ENCODE measurements around the gene BMP5.

Gene BMP5

GRCh38 chr6:55798571-55798970 lies 76.8 kb downstream of the BMP5 start:
- no peak for DNase-seq

DNA sequence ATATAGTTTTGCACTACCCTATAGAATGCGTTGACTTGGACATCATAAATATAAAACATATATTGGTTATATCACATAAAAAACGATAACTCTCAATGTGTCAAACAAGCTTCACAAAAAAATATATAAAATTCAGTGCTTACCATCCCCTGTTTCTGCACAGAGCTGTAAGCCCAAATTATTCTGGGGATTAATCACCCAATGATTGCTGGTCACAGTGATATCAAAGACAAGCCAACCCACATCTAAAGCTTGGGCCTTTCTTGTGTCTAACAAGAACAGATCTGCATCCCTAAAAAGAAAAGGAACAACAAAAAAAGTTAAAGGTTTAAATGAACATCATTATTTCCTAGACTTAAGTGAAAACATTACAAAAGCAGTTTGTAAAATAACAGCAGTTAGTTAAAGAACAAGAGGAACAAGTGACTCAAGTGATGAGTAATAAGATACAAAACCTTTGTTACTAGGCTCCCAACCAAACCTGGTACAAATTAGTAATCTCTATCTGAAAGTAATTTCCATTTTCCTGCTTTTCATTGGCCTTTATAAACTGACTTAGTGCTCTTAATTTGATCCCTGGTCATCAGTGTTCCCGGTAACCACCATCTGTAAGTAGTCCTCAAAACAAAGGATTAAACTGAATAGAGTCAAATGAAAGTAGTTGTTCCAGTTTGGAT lies 81.1 kb downstream of the BMP5 start:
- no peak for DNase-seq

DNA sequence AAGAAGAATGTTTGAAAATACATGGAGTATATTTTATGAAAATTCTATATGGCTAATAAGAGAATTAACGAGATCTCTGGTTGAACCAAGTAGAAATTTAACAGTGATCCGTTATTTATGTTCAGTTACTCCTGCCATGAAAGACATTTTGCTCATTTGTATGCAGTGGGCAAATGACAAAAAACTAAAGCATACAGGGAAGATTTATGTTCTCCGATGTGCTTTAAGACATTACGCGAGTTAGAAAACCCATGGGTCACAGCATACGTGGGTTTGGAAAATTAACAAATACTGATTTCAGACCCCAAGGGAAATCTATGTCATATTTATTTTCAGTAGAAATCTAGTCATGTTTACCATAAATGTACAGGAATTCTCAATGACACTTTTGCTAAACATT lies 90.1 kb downstream of the BMP5 start:
- DNase-seq = no peak

DNA sequence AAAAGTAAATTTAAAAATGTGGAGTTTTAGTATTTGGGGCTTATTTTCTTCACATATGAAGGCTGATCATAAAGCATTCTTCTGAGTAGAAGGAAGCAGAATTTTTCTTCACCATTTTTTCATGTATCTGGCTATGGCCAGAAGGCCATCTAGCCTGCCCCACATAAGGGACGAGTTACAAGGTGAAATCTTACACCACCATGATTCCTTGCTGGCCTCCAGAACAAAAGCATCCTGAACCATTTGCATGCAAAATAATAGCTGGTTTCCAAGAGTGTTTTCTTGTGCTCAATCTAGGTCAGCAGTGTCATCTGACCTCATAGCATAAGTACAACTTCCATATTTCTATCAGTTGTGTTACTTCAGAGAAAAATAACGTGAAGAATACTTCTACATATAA lies 93.1 kb downstream of the BMP5 start:
- no peak for DNase-seq

DNA sequence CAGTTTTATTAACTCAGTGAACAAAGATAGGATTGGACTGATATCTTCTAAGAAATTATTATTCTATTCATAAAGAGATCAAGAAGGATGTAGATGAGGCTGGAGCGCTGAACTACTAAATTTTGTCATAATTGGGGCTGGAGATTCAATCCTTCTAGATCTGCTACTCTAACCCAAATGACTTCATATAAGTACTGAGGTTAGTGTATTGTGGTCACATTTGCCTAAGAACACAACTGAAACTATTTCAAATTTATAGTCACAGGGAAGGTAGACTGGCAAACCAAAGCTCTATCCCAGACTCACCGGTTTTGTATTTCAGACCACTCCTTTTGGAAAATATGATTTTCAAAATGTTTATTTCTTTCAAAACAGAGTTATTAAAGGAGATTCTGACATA lies 96.7 kb downstream of the BMP5 start:
- no peak for DNase-seq

GRCh38 chr6:55777469-55777868 lies 97.9 kb downstream of the BMP5 start:
- no peak for DNase-seq

GRCh38 chr6:55776113-55776512 lies 99.3 kb downstream of the BMP5 start:
- DNase-seq = no peak

DNA sequence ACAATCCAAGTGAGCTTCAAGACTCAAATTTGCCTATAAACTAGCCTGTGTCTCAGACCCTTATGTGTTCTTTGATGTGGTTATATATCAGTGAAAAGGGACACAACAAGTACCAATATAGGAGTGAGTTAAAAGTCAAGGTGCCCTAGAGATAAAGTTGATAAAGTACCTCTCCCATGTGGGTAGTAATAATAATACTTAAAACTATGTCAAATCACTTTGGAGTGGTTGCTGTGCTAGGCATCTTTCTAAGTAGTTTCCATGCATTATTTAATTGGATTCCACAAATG lies 100.4 kb downstream of the BMP5 start:
- no peak for DNase-seq

GRCh38 chr6:55774286-55775028 lies 100.9 kb downstream of the BMP5 start:
- DNase-seq = no peak

DNA sequence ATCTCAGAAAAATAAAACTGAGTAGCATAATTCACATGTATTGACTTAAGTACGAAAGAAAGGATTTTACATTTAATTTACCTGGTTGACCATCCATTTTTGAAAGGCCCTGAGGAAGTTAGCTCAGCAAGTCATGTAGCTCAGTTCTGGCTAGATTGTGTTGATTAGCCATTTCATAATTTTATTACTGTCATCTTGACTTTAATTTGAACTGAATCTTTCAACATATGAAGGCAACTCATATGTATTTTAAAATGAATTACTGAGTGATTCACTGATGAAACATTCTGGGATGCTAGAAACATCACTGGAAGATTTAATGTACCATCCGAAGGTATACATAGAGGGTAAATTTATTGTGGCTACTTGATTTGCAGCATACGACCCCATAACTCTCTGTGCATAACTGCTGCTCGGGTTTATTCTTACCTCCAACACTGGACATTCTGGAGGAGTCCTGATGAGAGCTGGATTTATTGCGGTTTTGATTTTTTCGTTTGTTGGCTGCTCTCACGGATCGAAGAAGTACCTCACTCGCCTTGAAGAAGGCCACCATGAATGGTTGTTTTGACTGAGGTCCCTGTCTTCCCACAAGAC lies 101.7 kb downstream of the BMP5 start:
- no peak for DNase-seq

GRCh38 chr6:55772730-55773129 lies 102.7 kb downstream of the BMP5 start:
- DNase-seq = no peak

DNA sequence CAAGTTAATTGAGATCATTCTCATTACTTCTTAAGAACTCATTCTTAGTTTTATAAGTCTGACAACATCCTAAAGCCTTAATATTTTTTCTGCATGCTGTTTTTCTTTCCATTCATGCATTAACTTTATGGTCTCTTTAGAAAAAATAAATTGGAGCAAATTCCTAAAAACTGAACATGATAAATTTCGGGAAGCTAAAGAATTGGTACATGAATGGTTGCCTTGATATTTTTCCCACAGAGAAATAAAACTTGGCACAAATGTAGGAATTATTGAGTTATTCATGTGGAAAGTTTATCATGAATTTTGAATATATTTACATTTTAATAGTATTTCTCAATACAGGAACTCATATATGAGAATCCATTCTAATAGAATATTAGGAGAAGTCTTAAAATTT lies 115.9 kb downstream of the BMP5 start:
- no peak for DNase-seq

DNA sequence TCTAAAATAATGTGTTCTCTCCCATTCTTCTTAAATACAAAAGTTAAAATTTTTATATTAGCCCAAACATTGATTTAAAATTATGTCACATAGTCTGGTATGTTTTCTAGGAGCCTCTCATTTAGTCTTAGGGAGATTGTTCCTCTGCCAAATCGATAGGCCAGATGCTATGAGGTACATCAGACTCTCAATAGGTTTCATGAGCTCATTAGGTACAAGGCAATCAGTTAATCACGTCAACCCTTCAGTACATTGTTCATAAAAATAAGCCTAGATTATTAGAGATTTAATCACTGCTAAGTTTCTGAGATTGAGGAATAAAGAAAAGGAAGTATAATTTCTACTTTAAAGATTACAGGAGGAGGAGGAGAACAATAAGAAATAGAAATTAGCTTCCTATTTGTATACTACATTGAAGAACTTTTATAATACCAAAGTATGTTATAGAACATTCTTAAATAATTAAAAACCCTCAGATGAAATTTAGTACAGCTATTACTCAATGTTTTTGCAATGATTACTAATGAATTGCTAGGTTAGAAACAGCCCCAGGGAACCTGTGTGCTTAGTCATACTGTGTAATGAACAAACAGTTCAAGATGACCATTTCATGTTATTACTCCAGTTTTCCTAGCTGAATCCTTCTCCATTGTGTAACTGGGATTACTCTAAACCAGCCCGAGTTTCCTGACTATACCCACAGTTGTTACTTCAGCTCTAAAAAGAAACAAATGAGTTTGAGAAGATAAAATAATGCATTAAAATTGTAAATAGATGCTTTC lies 117.0 kb downstream of the BMP5 start:
- no peak for DNase-seq

DNA sequence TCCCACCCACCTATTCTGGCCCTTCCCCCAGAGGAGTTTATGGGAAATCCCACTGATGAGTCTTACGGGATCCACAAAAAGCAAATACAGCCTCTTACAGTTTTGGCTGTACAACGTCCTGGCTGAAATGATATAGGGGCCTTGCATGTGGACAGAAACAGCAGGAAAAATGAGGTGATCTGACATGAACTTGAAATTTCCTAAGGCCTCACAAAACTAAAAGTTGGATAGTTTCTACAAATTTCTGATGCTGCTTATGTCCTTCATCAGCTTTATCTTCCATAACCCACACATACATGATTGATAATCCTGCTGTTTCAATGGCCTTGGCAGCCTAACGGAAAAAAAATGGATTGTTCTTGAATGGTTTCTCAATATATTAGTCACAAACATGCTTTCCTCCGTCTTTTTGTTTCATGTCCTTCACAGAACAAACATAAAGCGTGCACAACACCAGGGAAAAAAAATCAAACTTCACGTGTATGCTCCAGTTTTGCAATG lies 118.8 kb downstream of the BMP5 start:
- DNase-seq = no peak

GRCh38 chr6:55748880-55749279 lies 126.5 kb downstream of the BMP5 start:
- no peak for DNase-seq

- DNase-seq = no peak
These were observed 128.9 kb downstream of the BMP5 start for GRCh38 chr6:55746473-55746872.

DNA sequence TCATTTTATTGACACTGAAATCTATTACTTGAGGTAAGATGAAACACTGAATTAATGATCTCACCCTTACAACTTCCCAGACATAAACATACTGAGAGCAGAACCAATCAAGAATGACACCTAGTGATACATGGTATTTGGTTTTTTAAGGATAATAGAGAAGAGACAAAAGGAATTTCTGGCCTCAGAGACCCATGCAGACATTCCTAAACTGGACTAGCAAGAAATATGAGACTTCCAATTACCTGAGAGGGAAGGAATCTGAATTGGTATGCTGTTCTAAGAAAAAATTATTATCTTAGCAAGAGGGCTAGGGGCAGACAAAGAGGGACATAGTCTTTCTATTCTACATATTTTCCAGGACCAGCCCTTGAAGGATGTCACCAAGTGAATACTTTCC lies 141.1 kb downstream of the BMP5 start:
- no peak for DNase-seq

GRCh38 chr6:55729665-55730064 lies 145.7 kb downstream of the BMP5 start:
- DNase-seq = no peak

GRCh38 chr6:55726144-55726543 lies 149.2 kb downstream of the BMP5 start:
- no peak for DNase-seq

GRCh38 chr6:55714831-55715230 lies 160.6 kb downstream of the BMP5 start:
- no peak for DNase-seq

DNA sequence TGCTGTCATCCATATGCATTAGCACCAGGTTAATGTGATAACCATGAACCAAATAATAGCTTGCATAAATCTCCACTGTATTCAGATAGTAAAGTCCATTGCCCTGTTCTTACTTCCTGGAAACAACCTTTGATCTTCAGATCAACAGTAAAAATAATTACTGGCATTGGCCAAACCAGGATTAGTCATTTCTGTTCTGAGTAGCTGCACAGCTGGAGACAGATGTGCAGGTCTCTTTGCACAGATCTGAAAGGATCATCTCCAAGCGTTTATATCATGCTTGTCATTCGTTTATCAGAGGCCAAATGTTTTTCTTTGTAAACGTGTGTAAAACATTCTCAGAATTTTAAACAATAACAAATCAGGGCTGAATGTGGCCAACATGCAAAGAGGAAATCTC lies 162.0 kb downstream of the BMP5 start:
- DNase-seq = no peak

DNA sequence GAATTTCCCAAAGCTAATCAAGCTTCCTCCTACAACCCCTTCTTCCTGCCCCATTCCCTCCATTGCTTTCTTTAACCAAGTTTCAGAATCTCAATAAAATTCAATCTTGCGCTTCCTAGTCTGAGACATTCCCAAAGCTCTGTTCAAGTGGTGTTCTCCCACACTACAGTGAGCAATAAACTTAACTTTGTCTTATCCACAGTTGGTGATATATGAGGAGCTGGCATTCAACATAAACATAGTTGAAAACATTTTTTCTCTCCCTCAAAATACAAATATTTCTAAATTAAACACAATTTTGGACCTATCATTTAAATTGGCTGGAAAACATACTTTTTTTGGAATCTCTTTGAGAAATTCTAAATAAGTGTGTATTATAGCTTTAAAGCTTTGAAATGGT lies 166.7 kb downstream of the BMP5 start:
- no peak for DNase-seq
